A673 (cell line): ENCODE results near the gene CCDC92. TPM values are rescaled to one million over a fixed set of nuclear protein-coding genes. Genes with fewer than 3 reads are reported as not detected.

Experiments used
- BruUV-seq: library from RNA; stranded (reverse); fragments of 400-500 nt; replicated peaks from 2 replicates; lab custom pipeline; 2021; lab: Mats Ljungman, UMichigan
- CTCF ChIA-PET: fragments of 300-600 bp; sonication (Branson Sonifier 250); formaldehyde crosslinking; loops from one replicate; lab custom pipeline; 2022; ENCODE audit warnings: antibody characterized with exemption; lab: Charles Lee
- POLR2A ChIA-PET: fragments of 300-600 bp; sonication (Branson Sonifier 250); formaldehyde crosslinking; loops from one replicate; lab custom pipeline; 2022; ENCODE audit warnings: antibody characterized with exemption; ENCODE audit not compliant: low non-redundant PET; lab: Charles Lee
- DNase-seq: peaks from one replicate; pipeline ENCODE4 v3.0.0-alpha.2; 2015; ENCODE audit warnings: low spot score
- H3K27ac ChIP-seq: fragments of 200-600 bp; sonication (generic); 2 replicates; pipeline ENCODE4 v1.5.1; 2016; ENCODE audit warnings: mixed run types, low read depth, mild to moderate bottlenecking, mixed read lengths, antibody characterized with exemption, low read length; ENCODE audit not compliant: poor library complexity, severe bottlenecking
- H3K27me3 ChIP-seq: fragments of 200-600 bp; sonication (generic); replicated peaks from 2 replicates; pipeline ENCODE4 v1.6.1; 2017; ENCODE audit warnings: mixed run types, low read depth, mild to moderate bottlenecking, mixed read lengths, antibody characterized with exemption, low read length; ENCODE audit not compliant: insufficient read depth, poor library complexity
- H3K36me3 ChIP-seq: fragments of 200-600 bp; sonication (generic); 2 replicates; pipeline ENCODE4 v1.6.1; 2016; ENCODE audit warnings: mixed run types, mild to moderate bottlenecking, mixed read lengths, antibody characterized with exemption, low read length; ENCODE audit not compliant: insufficient read depth, poor library complexity, severe bottlenecking
- H3K4me1 ChIP-seq: fragments of 200-600 bp; sonication (generic); 2 replicates; pipeline ENCODE4 v1.6.1; 2017; ENCODE audit warnings: mixed run types, mild to moderate bottlenecking, mixed read lengths, antibody characterized with exemption, low read length; ENCODE audit not compliant: insufficient read depth, poor library complexity, severe bottlenecking
- H3K4me3 ChIP-seq: fragments of 200-600 bp; sonication (generic); 2 replicates; pipeline ENCODE4 v1.5.1; 2016; ENCODE audit warnings: low read depth, mixed run types, mild to moderate bottlenecking, mixed read lengths, low read length; ENCODE audit not compliant: poor library complexity, severe bottlenecking
- H3K9me3 ChIP-seq: fragments of 200-600 bp; sonication (generic); 2 replicates; pipeline ENCODE4 v1.6.1; 2016; ENCODE audit warnings: mixed run types, low read depth, mild to moderate bottlenecking, mixed read lengths, antibody characterized with exemption, low read length; ENCODE audit not compliant: poor library complexity, severe bottlenecking
- CTCF ChIP-seq: fragments of 300-800, 200-600 bp; sonication (generic); conservative IDR thresholded peaks from 2 replicates; pipeline ENCODE4 v1.5.1; 2017; ENCODE audit warnings: low read depth, mild to moderate bottlenecking, antibody characterized with exemption, low read length, moderate library complexity, mixed read lengths
- EZH2 ChIP-seq: fragments of 200-600 bp; sonication (generic); IDR thresholded peaks from 2 replicates; pipeline ENCODE4 v1.6.1; 2017; ENCODE audit warnings: borderline replicate concordance, low read depth, mild to moderate bottlenecking, mixed read lengths, antibody characterized with exemption, low read length; ENCODE audit not compliant: poor library complexity, severe bottlenecking
- intact Hi-C: fragments of 100-400 bp; cut with micrococcal nuclease; formaldehyde crosslinking; loops from one replicate; pipeline ENCODE4 v1.10.0; 2022; ENCODE audit not compliant: unreplicated experiment
- total RNA-seq: library from RNA; stranded (reverse); gene quantifications from 2 replicates; pipeline ENCODE4 v1.2.3, GENCODE V29; 2021

CCDC92 gene
- total RNA-seq, 1 experiment from 2014 or later, result 28.7 TPM

GRCh38 chr12:123997033-123997822 lies 24.6 kb upstream of the CCDC92 start:
- BruUV-seq, result no TSS peak
- TF ChIP-seq CTCF, result no peak
- TF ChIP-seq EZH2, result no peak
- POLR2A ChIA-PET, result no interaction called here
- Histone ChIP-seq H3K27me3 (no peaks in the 10 kb centered on the region), H3K36me3 (peaks cover 22% of the 10 kb centered on the region), H3K27ac (no peak overlapping the region), H3K4me1 (peaks cover 18% of the 10 kb centered on the region), H3K4me3 (no peak overlapping the region), H3K9me3 (no peaks in the 10 kb centered on the region)
- no peak for DNase-seq
- CTCF ChIA-PET, result interaction anchor here (0.5 kb wide), 1 partner anchor 1863 kb away, joined by 3 read pairs; no protein-coding TSS in a partner anchor
- intact Hi-C loops, result no loop called here

- TF ChIP-seq CTCF, result no peak
- no peak for TF ChIP-seq EZH2
Measured at GRCh38 chr12:123996581-123996980, 23.9 kb upstream of the CCDC92 start.

GRCh38 chr12:123995023-123995748 lies 22.6 kb upstream of the CCDC92 start:
- intact Hi-C loops, result no loop called here
- ChIA-PET CTCF (no interaction called here), POLR2A (no interaction called here)
- Histone ChIP-seq H3K9me3 (no peaks in the 10 kb centered on the region), H3K36me3 (peaks cover 24% of the 10 kb centered on the region), H3K27ac (no peak overlapping the region), H3K4me1 (peaks cover 20% of the 10 kb centered on the region), H3K27me3 (no peaks in the 10 kb centered on the region), H3K4me3 (no peak overlapping the region)
- TF ChIP-seq CTCF, result no peak
- TF ChIP-seq EZH2, result no peak
- BruUV-seq, result no TSS peak
- DNase-seq, result no peak

More at GRCh38 chr12:123996581-123996980, 23.9 kb upstream of the CCDC92 start:
- peaks cover 18% of the 10 kb centered on the region for H3K4me1 ChIP-seq
- POLR2A ChIA-PET, result no interaction called here
- intact Hi-C loops, result no loop called here
- H3K9me3 ChIP-seq, result no peaks in the 10 kb centered on the region
- CTCF ChIA-PET, result no interaction called here
- no peak for DNase-seq
- H3K27ac ChIP-seq, result no peak overlapping the region
- peaks cover 23% of the 10 kb centered on the region for H3K36me3 ChIP-seq
- H3K4me3 ChIP-seq, result no peak overlapping the region
- no peaks in the 10 kb centered on the region for H3K27me3 ChIP-seq
- no TSS peak for BruUV-seq
